GM18873 (cell line): ENCODE results near the gene ARHGEF7.
"Not testable (repeated sequence)": the region's sequence is repeated elsewhere in the genome, so short reads cannot be mapped to it uniquely, and the experiment has no call there.

Source experiments
- ATAC-seq: cut with Tn5 transposase; IDR thresholded peaks from one replicate; pipeline ENCODE4 v1.9.1; 2021; ENCODE audit warnings: mild to moderate bottlenecking, moderate library complexity, moderate number of reproducible peaks; ENCODE audit not compliant: unreplicated experiment, low FRiP score

ARHGEF7 gene, protein sequence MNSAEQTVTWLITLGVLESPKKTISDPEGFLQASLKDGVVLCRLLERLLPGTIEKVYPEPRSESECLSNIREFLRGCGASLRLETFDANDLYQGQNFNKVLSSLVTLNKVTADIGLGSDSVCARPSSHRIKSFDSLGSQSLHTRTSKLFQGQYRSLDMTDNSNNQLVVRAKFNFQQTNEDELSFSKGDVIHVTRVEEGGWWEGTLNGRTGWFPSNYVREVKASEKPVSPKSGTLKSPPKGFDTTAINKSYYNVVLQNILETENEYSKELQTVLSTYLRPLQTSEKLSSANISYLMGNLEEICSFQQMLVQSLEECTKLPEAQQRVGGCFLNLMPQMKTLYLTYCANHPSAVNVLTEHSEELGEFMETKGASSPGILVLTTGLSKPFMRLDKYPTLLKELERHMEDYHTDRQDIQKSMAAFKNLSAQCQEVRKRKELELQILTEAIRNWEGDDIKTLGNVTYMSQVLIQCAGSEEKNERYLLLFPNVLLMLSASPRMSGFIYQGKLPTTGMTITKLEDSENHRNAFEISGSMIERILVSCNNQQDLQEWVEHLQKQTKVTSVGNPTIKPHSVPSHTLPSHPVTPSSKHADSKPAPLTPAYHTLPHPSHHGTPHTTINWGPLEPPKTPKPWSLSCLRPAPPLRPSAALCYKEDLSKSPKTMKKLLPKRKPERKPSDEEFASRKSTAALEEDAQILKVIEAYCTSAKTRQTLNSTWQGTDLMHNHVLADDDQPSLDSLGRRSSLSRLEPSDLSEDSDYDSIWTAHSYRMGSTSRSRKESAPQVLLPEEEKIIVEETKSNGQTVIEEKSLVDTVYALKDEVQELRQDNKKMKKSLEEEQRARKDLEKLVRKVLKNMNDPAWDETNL

DNA sequence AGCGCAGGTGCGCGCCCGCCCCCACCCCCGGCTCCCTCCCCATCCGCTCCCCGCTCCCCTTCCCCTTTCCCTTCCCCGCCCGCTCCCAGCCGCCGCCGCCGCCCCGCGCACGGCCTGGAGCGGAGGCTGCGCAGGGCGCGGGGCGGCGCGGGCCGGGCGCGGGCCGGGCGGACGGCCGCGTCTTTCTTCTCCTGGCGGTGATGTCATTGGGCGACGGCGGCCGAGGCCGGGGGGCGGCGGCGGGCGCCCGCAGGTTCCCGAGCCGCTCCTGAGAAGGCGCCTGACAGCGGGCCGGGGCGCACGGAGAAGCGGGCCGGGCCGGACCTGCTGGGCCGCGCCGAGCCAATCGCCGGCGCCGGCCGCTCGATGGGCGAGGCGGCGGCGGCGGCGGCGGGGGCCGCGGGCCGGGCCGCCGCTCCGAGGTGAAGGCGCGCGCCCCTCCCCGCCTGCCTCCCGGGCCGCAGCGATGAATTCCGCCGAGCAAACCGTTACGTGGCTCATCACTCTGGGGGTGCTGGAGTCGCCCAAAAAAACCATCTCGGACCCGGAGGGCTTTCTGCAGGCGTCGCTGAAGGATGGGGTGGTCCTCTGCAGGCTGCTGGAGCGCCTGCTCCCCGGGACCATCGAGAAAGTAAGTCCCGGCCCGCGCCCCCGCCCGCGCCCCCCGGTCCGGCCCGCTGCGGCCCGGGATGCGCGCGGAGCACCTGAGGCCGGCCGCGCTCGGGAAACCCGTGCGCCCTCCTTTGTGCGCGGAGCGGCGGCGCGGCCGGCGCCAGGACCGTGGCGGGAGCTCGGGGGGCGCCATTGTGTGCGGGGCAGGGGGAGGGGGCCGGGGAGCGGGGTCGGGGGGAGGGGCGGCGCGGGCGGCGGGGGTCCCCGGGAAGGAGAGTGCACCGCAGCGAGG is at the start of gene ARHGEF7:
TSS of gene ARHGEF7 (plus strand) at position 250 of the 904 bp plus-strand sequence. CDS start at position 467, 217 bp downstream.
- ATAC-seq = no peak

DNA sequence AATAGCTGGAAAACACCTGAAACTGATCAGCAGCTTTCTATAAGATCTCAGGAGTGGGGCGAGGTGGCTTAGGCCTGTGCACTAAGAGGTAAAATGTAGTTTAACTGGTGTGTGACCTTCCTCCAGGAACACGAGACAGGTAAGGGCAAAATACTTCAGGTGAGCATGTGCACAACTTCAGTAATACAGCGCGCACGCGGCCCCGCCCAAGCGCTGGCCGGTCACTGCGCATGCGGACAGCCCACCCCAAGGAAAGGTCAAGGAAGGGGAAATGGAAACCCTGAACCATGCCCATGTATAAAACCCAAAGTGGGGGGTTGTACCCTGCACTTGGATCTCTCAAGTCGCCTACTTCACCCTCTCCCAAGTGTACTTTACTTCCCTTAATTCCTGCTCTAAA is 49.4 kb upstream of the ARHGEF7 start:
- no peak for ATAC-seq

DNA sequence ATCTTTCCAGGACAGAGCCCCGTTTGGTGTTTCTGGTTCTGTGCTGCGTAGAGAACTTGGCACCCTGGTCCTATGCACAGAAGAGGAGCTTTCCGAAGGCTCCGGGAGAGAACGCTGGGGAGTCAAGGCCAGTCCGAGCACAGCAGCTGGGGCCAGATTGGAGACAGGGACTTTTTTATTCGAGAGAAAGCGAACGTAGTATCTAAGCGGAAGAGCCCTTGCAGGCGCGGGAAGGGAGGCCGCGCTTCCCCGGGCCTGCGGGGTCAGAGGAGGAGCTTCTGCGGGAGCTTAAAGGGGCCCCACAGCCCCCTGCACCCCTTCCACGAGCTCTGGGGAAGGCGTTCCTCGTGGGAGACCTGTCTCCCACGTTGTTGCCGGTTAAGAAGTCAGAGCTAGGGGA is 48.6 kb upstream of the ARHGEF7 start:
- no peak for ATAC-seq

DNA sequence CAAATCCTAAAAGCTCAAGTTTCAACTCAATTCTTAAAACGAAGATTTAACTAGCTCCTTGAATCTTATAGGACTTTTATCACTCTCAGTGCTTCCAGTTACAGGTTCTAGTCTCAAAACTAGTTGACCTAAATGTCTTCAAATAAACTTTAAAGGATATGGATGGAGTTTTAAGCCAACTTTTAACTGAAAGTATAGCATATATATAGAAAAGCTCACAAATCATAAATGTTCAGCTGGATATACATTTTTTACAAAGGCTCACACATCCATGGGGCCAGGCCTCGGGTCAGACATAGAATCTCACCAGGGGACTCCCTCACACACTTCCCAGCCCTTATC is 47.1 kb upstream of the ARHGEF7 start:
- no peak for ATAC-seq

DNA sequence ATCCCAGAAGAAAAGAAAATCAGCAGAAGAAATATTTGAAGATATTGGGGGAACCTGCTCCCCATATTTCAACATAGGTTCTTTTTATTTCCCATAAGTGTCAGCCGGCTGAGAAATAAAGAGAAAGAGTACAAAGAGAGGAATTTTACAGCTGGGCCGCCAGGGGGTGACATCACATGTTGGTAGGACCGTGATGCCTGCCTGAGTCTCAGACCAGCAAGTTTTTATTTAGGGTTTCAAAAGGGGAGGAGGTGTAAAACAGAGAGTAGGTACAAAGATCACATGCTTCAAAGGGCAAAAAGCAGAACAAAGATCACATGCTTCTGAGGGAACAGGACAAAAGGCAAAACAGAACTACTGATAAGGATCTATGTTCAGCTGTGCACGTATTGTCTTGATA is 44.0 kb upstream of the ARHGEF7 start:
- ATAC-seq = not testable (repeated sequence)

DNA sequence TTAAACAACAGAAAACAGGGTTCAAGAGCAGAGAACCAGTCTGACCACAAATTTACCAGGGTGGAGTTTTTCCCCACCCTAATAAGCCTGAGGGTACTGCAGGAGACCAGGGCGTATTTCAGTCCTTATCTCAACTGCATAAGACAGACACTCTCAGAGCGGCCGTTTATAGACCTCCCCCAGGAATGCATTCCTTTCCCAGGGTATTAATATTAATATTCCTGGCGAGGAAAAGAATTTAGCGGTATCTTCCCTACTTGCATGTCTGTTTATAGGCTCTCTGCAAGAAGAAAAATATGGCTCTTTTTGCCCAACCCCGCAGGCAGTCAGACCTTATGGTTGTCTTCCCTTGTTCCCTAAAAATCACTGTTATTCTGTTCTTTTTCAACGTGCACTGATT is 43.6 kb upstream of the ARHGEF7 start:
- ATAC-seq = not testable (repeated sequence)

DNA sequence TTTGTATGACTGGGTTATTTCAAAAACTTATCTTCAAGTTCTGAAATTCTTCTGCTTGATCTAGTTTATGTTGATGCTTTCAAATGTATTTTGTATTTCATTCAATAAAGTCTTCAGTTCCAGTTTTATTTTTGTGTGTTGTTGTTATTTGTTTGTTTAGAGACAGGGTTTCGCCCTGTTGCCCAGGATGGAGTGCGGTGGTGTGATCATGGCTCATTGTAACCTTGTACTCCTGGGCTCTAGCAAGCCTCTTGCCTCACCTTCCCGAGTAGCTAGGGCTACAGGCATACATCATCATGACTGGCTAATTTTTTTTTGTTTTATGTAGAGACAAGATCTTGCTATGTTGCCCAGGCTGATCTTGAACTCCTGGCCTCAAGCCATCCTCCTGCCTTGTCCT is 40.3 kb upstream of the ARHGEF7 start:
- no peak for ATAC-seq

DNA sequence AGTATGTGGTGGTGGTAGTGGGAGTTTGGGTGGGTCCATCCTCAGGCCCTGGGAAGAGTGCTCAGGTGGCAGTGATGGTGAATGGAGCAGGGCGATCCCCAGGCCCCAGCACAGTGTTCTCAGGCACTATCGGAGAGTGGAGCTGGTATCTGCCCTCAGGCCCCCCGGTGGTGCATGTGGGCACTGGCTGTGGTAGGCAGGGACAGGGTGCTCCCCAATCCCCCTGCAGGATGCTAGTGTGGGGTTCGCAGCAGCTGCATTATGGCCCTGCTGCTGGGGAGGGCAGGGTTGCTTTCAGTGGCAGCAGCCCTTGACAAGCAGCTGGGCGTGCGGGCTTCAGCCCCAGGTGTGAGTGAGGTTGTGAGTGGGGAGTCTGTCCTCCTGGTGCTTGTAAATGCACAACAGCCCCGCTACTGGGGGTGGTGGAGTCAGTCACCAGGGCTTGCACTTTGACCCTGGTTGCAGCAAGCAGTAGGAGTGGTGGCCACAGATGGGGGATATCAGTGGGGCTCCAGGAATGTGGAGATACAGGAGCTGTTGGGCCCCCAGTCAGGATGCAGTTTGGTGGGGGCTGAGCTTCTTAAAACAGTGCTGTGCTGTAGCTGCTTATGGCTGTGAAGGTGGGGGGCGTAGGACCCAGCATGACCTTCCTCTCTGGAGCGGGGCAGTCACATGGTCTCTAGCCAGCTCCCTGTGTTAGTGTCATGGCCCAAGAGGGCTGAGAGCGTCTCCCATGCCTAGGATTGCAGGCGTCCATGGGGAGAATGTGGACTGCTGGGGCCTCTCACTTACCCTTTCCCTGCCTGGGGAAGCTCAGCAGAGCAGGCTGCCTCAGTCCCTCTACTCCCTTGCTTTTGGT is 38.7 kb upstream of the ARHGEF7 start:
- ATAC-seq = no peak

DNA sequence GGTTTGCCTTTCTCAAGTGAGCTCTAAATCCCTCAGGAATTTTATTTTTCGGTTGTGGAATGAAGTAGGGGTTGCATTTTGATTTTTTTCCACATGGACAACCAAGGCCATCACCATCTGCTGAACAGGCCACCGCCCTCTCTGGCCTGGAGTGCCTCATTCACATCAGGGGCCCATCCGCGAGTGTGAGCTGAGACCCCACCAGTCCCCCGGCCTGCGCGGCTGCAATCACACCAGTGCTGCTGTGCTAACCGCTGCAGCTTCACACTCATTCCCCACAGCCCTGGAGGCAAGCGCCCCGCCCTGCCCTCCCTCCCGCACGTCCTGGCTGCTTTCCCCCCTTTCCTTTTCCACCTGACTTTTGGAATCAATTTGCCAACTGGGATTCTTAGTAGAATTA is 35.7 kb upstream of the ARHGEF7 start:
- ATAC-seq = no peak

DNA sequence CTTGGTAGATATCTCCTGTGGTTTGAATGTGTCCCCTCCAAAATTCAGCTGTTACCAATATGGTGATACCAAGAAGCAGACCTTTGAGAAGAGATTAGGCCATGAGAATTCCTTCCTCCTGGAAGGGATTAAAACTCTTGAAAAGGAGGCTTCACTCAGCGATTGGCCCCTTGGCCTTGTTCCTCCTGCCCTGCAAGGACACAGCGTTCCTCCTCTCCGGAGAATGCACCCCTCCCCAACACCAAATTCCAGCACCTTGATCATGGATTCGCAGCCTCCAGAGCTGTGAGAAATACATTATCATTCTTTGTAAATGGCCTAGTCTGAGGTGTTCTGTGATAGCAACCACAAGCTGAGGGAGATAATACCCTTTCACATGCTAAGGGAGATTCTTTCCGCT is 34.5 kb upstream of the ARHGEF7 start:
- ATAC-seq = no peak

DNA sequence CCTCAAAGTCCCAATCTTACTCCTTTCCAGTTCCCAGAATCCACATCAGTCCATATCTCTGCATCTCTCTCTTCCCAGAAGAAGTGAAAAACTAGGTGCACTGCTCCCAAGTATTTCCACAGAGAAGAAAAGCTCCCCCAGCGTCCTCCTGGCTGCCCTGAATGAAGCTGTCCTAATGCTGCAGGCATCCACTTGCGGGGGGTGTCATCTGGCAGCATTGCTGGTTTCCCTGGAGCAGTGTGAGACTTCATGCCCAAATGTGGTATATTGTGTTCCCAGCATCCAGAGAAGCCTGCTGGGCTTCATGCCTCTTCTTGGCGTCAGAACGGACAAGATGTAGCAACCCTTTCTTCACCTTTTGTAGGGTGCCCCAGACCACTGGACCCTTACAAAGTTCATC is 32.9 kb upstream of the ARHGEF7 start:
- ATAC-seq = no peak

DNA sequence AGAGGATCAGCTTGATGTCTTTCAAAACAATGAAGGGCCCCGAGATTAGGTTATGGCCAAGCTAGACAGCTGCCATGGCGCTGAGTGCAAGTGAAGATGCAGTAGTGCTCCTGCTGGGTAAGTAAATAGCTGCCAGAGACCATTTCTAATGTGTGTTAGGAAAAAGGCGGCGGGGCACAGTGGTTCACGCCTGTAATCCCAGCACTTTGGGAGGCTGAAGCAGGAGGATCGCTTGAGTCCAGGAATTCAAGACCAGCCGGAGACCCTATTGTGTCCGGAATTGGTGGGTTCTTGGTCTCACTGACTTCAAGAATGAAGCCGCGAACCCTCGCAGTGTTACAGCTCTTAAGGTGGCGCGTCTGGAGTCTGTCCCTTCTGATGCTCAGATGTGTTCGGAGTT is 32.3 kb upstream of the ARHGEF7 start:
- not testable (repeated sequence) for ATAC-seq

DNA sequence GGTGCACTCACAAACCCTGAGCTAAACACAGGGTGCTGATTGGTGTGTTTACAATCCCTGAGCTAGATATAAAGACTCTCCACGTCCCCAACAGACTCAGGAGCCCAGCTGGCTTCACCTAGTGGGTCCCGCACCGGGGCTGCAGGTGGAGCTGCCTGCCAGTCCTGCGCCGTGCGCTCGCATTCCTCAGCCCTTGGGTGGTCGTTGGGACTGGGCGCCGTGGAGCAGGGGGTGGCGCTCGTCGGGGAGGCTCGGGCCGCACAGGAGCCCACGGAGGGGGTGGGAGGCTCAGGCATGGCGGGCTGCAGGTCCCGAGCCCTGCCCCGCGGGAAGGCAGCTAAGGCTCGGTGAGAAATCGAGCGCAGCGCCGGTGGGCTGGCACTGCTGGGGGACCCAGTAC is 31.4 kb upstream of the ARHGEF7 start:
- ATAC-seq = not testable (repeated sequence)

DNA sequence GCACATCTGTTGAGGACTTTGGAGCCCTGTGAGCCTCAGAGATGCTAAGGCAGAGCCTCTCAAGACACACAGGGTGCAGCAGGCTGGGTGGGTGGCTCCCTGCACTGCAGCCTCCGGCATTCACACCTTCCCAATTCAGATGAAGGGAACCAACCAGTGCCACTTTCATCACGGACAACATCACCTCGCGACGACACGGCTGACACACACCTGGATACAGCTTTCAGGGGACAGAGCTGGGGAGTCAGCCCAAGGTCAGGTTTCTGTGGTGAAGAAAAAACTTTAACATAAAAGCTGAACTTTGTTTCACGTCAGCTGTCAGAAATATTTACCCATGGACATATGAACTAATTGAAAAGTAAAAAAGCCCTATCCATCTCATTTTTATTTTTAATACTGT is 24.9 kb upstream of the ARHGEF7 start:
- no peak for ATAC-seq

DNA sequence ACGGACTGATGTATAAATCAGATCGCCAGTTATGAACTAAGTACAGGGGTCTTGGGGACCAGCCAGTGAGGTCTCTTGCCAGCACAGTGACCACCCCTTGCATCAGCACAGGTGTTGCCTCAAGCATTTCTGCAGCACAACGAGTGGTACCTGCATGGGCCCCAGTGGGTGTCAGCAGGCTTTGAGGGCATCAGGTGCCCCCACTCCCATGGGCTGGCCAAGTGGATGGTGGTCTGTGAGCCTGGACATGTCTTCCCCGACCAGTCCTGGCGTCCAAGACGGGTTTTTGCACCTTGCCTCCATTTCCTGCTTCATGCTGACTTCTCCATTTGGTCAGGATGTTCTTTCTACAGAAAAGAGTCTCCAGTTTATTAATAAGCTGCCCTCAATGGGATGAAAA is 22.4 kb upstream of the ARHGEF7 start:
- no peak for ATAC-seq

DNA sequence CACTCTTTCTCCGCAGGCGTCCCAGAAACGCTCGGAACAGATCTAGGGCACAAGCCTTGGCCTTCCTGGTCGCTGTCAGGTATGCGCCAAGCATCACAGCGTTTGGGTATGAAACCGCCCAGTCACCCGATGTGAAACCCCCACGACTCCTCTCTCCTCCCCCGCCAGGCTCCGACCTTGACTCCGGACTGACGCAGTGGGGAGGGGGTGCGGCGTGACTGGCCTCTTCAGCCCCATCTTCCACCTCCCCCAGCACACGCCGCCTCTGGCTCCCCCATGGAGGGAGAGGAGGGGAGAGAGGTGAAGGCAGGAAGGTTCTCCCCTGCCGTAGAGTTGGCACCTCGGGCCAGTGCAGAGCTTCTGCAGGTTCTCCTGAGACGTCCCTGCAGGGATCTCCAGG is 22.0 kb upstream of the ARHGEF7 start:
- no peak for ATAC-seq

DNA sequence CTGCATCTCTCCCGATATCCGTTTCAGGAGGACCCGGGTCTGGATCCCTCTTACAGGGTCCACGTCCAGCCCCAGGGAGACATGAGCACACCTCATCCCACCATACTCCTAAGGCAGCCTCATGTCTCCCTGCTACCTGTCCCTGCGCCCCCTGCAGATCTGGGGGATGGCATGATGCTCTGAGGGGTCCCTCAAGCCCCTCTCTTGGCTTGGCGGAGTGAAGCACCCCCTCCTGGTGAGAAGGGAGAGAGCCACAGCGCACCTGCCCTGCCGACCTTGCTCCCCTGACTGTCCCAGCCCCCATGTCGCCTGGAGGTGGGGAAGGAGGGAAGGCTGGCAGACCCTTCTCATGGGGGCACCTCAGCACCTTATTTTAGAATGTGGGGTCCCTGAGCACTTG is 21.5 kb upstream of the ARHGEF7 start:
- ATAC-seq = no peak

DNA sequence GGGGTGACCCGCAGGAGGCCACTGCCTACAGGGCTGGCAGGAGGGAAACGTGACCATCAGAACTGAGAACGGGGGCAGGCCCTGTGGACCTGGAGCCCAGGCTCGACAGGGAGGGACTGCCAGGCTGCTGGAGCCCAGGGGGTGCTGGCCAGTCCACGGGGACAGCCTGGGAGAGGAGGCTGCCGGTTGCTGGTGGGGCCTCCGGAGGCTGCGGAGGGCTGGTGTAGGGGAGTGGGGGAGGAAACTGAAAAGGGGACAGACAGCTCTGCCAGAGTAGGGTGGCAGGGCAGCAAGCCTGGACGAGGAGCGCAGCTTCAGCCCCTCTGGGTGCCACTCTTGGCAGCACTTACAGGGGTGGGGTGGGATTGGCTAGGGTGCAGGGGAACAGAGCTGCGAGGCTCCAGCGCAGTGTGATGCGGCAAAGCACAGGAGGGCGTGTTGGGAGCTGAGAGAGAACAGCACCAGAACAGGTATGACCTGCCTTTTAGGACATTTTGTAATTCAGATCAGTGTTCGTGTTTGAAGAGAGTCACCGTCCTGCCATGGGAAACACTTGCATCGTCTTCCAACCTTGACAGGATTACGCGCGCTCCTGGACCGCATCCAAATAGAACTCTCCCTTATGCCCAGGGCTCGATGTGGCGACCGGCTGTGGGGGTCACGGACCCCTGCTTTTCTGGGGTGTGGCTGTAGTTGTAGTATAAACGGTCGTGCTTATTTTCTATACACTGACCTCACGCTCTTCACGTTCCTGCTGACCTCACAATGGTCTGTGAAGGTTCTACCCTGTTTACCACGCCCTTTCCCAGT is 19.9 kb upstream of the ARHGEF7 start:
- ATAC-seq = no peak

DNA sequence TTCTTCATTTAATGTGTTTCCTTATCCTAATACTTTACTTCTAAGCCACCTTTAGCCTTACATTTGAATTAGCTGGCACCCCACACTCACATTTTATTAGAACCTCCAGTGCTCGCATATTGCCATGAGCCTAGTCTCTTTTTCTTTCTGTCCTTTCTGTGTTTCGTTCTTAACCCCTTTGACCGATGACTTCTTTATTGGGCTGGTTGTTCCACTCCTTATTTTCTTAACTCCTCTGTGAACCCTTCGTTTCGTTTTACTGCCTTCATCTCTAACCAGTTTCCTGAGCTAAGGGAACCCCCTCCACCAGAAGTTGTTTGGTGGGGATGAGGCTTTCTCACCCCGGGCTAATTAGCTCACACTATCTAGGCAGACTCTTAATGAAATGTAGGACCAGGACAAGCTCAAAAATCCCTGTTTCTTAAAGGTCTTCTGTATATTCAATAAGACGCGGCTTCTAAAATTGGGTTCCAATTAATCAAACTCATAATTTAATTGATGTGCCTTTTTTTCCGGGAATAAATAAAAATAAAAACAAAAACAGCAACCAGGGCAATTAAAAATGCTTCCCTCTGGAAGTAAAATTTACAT is 19.1 kb upstream of the ARHGEF7 start:
- no peak for ATAC-seq
